ENCODE results near the gene CC2D2A. TPM values are rescaled to one million over a fixed set of nuclear protein-coding genes. Genes with fewer than 3 reads are reported as not detected.

Gene CC2D2A
- total RNA-seq, 1 experiment from 2014 or later = 3.6 TPM

GRCh38 chr4:15563871-15564270, 94.2 kb downstream of the CC2D2A start:
- in situ Hi-C loops (cut with HindIII; ENCODE audit: low pct_unique_long_range_greater_than_20kb, low sequenced_read_pairs) = no loop called here
- POLR2A ChIA-PET = no interaction called here
- no peak for DNase-seq (ENCODE audit: low read depth, low spot score)
- no peak overlapping the region for H3K4me3 ChIP-seq (ENCODE audit: low read depth in 2 of 2, low read length in 2 of 2)
- TF ChIP-seq REST (IDR thresholded peaks at IDR 0.05; ENCODE audit: insufficient read depth in 1 of 2, low read depth in 2 of 2, low read length in 1 of 2) (peak in 1 of 2 experiments; percentile 63; a peak in 1 of 4 replicates), POLR2AphosphoS5 (IDR thresholded peaks at IDR 0.05; ENCODE audit: low read depth, low read length) (no peak)
- no peaks in the 10 kb centered on the region for H3K36me3 ChIP-seq (ENCODE audit: control insufficient read depth, insufficient read depth, low read length)
- BruUV-seq (replicated peaks) = no TSS peak
- H3K4me1 ChIP-seq (ENCODE audit: control insufficient read depth, insufficient read depth, low read length) = no peaks in the 10 kb centered on the region
- no peaks in the 10 kb centered on the region for H3K9me3 ChIP-seq (ENCODE audit: control insufficient read depth, insufficient read depth, low read depth, low read length)
- CTCF ChIA-PET = no interaction called here
- no peak for ATAC-seq
- intact Hi-C loops (cut with micrococcal nuclease; ENCODE audit: unreplicated experiment) = no loop called here
- no peaks in the 10 kb centered on the region for H3K27me3 ChIP-seq (ENCODE audit: control insufficient read depth, insufficient read depth, low read length)
- no peak overlapping the region for H3K27ac ChIP-seq (ENCODE audit: low read length)

- Histone ChIP-seq H3K4me1 (ENCODE audit: control insufficient read depth, insufficient read depth, low read length) (no peaks in the 10 kb centered on the region), H3K27me3 (ENCODE audit: control insufficient read depth, insufficient read depth, low read length) (no peaks in the 10 kb centered on the region), H3K27ac (ENCODE audit: low read length) (no peak overlapping the region), H3K36me3 (ENCODE audit: control insufficient read depth, insufficient read depth, low read length) (no peaks in the 10 kb centered on the region), H3K9me3 (ENCODE audit: control insufficient read depth, insufficient read depth, low read depth, low read length) (no peaks in the 10 kb centered on the region), H3K4me3 (ENCODE audit: low read depth in 2 of 2, low read length in 2 of 2) (no peak overlapping the region)
- in situ Hi-C loops (cut with HindIII; ENCODE audit: low pct_unique_long_range_greater_than_20kb, low sequenced_read_pairs) = no loop called here
- ChIA-PET POLR2A (no interaction called here), CTCF (no interaction called here)
- no TSS peak for BruUV-seq (replicated peaks)
- intact Hi-C loops (cut with micrococcal nuclease; ENCODE audit: unreplicated experiment) = no loop called here
- no peak for TF ChIP-seq CTCF (IDR thresholded peaks at IDR 0.05)
- no peak for TF ChIP-seq POLR2AphosphoS5 (IDR thresholded peaks at IDR 0.05; ENCODE audit: low read depth, low read length)
- no peak for TF ChIP-seq TCF7L2 (IDR thresholded peaks at IDR 0.05; ENCODE audit: low read depth, low read length)
- TF ChIP-seq SIN3A (IDR thresholded peaks at IDR 0.05; ENCODE audit: borderline replicate concordance, insufficient read depth, low read depth, low read length) = no peak
- TF ChIP-seq REST (IDR thresholded peaks at IDR 0.05; ENCODE audit: insufficient read depth in 1 of 2, low read depth in 2 of 2, low read length in 1 of 2) = no peak
- DNase-seq (ENCODE audit: low read depth, low spot score) = no peak
- no peak for ATAC-seq
Observed at GRCh38 chr4:15568821-15569220, 99.1 kb downstream of the CC2D2A start.

Measured in Panc1 (cell line).